ENCODE results near the gene OR2A14.
"Not testable (repeated sequence)": the region's sequence is repeated elsewhere in the genome, so short reads cannot be mapped to it uniquely, and the experiment has no call there.

DNA sequence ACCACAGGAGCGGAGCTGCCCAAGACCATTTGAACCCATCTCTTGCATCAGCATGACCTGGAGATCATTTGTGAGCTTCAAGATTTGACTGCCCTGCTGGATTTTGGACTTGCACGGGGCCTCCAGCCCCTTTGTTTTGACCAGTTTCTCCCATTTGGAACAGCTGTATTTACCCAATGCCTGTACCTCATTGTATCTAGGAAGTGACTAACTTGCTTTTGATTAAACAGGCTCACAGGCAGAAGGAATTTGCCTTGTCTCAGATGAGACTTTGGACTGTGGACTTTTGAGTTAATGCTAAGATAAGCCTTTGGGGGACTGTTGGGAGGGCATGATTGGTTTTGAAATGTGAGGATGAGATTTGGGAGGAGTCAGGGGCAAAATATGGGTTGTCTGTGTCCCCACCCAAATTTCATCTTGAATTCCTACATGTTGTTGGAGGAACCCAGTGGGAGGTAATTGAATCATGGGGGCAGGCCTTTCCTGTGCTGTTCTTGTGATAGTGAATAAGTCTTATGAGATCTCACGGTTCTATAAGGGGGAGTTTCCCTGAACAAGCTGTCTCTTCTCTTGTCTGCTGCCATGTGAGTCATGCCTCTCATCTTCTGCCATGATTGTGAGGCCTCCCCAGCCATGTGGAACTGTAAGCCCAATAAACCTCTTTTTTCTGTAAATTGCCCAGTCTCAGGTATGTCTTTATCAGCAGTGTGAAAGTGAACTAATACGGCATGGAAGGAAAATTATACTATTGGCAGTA, 48.8 kb downstream of the OR2A14 start:
- TF ChIP-seq POLR2AphosphoS5, POLR2A (IDR thresholded peaks at IDR 0.05): not testable (repeated sequence)
